KMS-11 (cell line): Measurements from ENCODE around the gene ADAMTS12.

ENCODE experiments used
- H2AFZ ChIP-seq: fragments of 200-600 bp; sonication (generic); 2 replicates; pipeline ENCODE4 v1.6.1; 2016; ENCODE audit warnings: antibody characterized with exemption, mixed run types, low read depth
- H3K27ac ChIP-seq: fragments of 200-600 bp; sonication (generic); 2 replicates; pipeline ENCODE4 v1.6.1; 2016; ENCODE audit warnings: mild to moderate bottlenecking, mixed run types
- H3K27me3 ChIP-seq: fragments of 200-600 bp; sonication (generic); 2 replicates; pipeline ENCODE4 v1.6.1; 2017; ENCODE audit warnings: mild to moderate bottlenecking, low read depth, mixed run types, moderate library complexity; ENCODE audit not compliant: insufficient read depth
- H3K36me3 ChIP-seq: fragments of 200-600 bp; sonication (generic); 2 replicates; pipeline ENCODE4 v1.6.1; 2017; ENCODE audit warnings: mild to moderate bottlenecking, mixed run types; ENCODE audit not compliant: insufficient read depth
- H3K4me1 ChIP-seq: fragments of 200-600 bp; sonication (generic); 2 replicates; pipeline ENCODE4 v1.6.1; 2016; ENCODE audit warnings: mild to moderate bottlenecking, low read depth, mixed run types; ENCODE audit not compliant: poor library complexity, severe bottlenecking
- H3K4me2 ChIP-seq: fragments of 200-600 bp; sonication (generic); 2 replicates; pipeline ENCODE4 v1.7.0; 2016; ENCODE audit warnings: mild to moderate bottlenecking, mixed run types
- H3K4me3 ChIP-seq: fragments of 200-600 bp; sonication (generic); IDR thresholded peaks from 2 replicates; pipeline ENCODE4 v1.6.1; 2017; ENCODE audit warnings: low read depth, low read length, mixed read lengths; ENCODE audit not compliant: insufficient read depth
- H3K79me2 ChIP-seq: fragments of 200-600 bp; sonication (generic); 2 replicates; pipeline ENCODE4 v1.6.1; 2016; ENCODE audit warnings: low read depth, mixed run types; ENCODE audit not compliant: insufficient read depth
- H3K9ac ChIP-seq: fragments of 200-600 bp; sonication (generic); 2 replicates; pipeline ENCODE4 v1.6.1; 2016; ENCODE audit warnings: mild to moderate bottlenecking, mixed run types
- H4K20me1 ChIP-seq: fragments of 200-600 bp; sonication (generic); 2 replicates; pipeline ENCODE4 v1.6.1; 2016; ENCODE audit warnings: mild to moderate bottlenecking, mixed run types; ENCODE audit not compliant: insufficient read depth
- TF ChIP-seq, protein P1 (sequence below): fragments of 200-600 bp; sonication (generic); conservative IDR thresholded peaks from 2 replicates; pipeline ENCODE4 v1.6.1; 2017; ENCODE audit warnings: low read depth, mild to moderate bottlenecking, antibody characterized with exemption, low read length, moderate library complexity, mixed read lengths

The ADAMTS12 gene

DNA sequence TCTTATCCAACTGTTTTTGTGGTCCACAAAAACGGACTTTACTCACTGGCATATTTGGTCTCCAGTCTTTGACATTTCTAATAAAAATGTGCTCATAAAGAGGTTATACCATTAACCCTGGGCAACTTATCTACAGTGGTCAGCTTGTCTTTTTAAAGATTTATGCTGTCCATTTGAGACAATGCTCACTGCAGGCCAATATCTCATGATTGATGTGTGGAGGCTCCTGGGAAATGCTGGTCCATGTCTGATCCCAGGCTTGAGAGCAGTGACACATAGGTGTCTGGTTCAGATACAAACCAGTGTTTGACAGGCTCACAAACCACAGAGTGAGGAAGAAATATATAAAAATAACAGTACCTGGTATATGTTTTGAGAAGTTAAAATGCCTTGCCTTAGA, 270.3 kb downstream of the ADAMTS12 start:
- H3K4me2 ChIP-seq: no peak overlapping the region
- TF ChIP-seq, protein P1, sequence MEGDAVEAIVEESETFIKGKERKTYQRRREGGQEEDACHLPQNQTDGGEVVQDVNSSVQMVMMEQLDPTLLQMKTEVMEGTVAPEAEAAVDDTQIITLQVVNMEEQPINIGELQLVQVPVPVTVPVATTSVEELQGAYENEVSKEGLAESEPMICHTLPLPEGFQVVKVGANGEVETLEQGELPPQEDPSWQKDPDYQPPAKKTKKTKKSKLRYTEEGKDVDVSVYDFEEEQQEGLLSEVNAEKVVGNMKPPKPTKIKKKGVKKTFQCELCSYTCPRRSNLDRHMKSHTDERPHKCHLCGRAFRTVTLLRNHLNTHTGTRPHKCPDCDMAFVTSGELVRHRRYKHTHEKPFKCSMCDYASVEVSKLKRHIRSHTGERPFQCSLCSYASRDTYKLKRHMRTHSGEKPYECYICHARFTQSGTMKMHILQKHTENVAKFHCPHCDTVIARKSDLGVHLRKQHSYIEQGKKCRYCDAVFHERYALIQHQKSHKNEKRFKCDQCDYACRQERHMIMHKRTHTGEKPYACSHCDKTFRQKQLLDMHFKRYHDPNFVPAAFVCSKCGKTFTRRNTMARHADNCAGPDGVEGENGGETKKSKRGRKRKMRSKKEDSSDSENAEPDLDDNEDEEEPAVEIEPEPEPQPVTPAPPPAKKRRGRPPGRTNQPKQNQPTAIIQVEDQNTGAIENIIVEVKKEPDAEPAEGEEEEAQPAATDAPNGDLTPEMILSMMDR: no peak

DNA sequence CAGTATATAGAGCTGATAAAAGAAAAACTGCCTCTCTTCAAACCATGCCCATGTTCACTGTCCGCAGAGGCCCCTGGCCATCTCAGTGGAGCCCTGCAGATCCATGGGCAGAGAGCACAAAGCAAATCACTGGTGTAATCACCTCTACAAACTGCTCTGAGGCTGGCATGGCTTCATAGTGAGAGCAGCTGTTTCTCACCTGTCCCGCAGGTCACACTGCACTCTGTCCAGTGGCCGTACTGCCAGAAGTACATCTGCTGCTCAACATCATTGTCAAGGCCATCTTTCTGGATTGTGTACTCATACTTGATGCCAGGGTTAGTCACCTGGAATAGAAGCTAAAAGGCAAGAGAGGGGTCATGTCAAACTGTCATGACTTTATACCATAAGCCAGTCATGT, 277.8 kb downstream of the ADAMTS12 start:
- Histone ChIP-seq H3K27me3 (no peaks in the 10 kb centered on the region), H2AFZ (no peak overlapping the region), H3K36me3 (no peaks in the 10 kb centered on the region), H4K20me1 (no peaks in the 10 kb centered on the region), H3K4me3 (no peak overlapping the region), H3K4me2 (no peak overlapping the region), H3K4me1 (no peaks in the 10 kb centered on the region), H3K9ac (no peak overlapping the region), H3K27ac (no peak overlapping the region), H3K79me2 (no peaks in the 10 kb centered on the region)
- TF ChIP-seq, protein P1: no peak

More for the DNA sequence above, 270.3 kb downstream of the ADAMTS12 start:
- no peaks in the 10 kb centered on the region for H3K4me1 ChIP-seq
- H4K20me1 ChIP-seq: no peaks in the 10 kb centered on the region
- no peak overlapping the region for H2AFZ ChIP-seq
- no peaks in the 10 kb centered on the region for H3K27me3 ChIP-seq
- no peaks in the 10 kb centered on the region for H3K79me2 ChIP-seq
- no peak overlapping the region for H3K27ac ChIP-seq
- no peak overlapping the region for H3K9ac ChIP-seq
- no peak overlapping the region for H3K4me3 ChIP-seq
- H3K36me3 ChIP-seq: no peaks in the 10 kb centered on the region

DNA sequence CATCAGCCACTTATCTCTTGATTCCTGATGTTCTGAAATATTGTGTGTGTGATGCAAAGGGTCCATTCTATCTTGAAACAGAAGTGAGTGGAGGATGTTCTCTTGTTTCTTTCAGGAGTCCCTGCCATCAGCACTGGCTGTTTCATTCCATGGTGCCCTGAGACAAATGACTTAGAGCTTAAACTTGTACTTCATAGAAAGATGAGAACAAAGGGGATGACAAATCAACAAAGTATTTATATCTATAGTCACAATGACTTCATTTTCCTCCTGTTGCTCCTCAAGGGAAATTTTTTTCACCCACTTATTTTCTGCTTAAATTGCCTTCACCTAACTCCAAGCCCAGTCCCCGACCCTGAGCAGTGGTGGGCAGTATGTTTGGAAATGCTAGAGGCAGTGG, 279.4 kb downstream of the ADAMTS12 start:
- no peak overlapping the region for H3K4me3 ChIP-seq
- H3K79me2 ChIP-seq: no peaks in the 10 kb centered on the region
- TF ChIP-seq, protein P1: no peak
- no peak overlapping the region for H2AFZ ChIP-seq
- no peaks in the 10 kb centered on the region for H4K20me1 ChIP-seq
- no peak overlapping the region for H3K4me2 ChIP-seq
- no peaks in the 10 kb centered on the region for H3K4me1 ChIP-seq
- no peak overlapping the region for H3K9ac ChIP-seq
- H3K27ac ChIP-seq: no peak overlapping the region
- H3K27me3 ChIP-seq: no peaks in the 10 kb centered on the region
- no peaks in the 10 kb centered on the region for H3K36me3 ChIP-seq

DNA sequence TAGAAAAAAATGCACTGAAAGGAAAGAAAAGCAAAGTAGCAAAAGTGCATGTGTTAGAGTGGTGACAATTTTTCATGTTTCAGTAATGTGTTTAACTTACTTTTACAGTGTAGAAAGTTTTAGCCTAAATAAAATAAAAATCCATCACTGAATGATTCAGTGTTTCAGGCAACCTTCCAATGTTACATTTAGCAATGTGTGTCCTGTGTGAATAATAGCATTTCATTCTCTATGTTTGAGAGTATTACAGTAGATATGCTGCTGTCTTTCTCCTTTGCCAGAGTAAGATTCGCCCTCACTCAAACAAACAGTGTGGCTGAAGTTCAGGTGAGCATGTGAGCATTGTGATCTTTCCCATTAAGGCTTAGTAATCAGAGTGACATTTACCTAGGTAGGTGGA, 279.9 kb downstream of the ADAMTS12 start:
- no peak overlapping the region for H3K4me2 ChIP-seq
- H3K27me3 ChIP-seq: no peaks in the 10 kb centered on the region
- H3K9ac ChIP-seq: no peak overlapping the region

More for the DNA sequence above, 279.9 kb downstream of the ADAMTS12 start:
- Histone ChIP-seq H2AFZ (no peak overlapping the region), H3K27ac (no peak overlapping the region), H3K4me3 (no peak overlapping the region), H3K4me1 (no peaks in the 10 kb centered on the region), H3K36me3 (no peaks in the 10 kb centered on the region), H4K20me1 (no peaks in the 10 kb centered on the region), H3K79me2 (no peaks in the 10 kb centered on the region)
- TF ChIP-seq, protein P1: no peak
